ENCODE measurements around the gene TRAPPC6A. TPM values are rescaled to one million over a fixed set of nuclear protein-coding genes. Genes with fewer than 3 reads are reported as not detected.

The TRAPPC6A gene
- total and polyA plus RNA-seq, 4 donors = 14.0 to 38.4 (median 26.2) TPM

DNA sequence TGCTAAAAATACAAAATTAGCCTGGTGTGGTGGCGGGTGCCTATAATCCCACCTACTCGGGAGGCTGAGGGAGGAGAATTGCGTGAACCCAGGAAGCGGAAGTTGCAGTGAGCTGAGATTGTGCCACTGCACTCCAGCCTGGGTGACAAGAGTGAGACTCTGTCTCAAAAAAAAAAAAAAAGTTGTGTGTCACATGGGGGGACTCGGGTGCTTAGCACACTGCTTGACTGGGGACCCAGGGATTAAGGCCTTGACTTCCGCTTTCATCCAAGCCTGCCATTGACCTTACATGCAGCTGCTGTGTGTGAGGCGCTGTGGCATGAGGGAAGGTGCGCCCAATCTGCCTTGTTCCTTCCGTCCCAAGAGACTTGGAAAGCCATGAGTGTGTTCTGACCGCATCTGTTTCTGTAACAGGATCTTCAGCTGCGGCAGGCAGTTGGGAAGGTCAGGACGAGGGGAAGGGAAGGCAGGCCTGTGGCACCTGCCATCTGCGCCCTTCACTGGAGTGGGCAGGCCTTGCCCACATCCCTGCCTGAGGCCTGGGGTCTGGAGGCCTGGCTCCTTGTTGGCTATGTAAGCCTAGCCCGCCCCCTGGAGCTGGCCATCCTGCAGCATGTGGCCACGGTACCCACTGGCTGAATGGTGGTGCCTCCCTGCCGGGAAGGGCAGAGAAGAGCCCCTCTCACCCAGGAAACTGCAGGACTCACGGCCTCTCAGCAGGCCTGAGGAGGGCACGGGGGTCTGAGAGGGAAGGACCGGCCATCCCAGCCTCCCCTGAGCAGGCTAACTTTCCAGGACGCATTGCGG is 62.0 kb downstream of the TRAPPC6A start:
- H3K27me3 ChIP-seq (ENCODE audit: control insufficient read depth in 3 of 3, insufficient read depth in 3 of 3, low read length in 2 of 3) = no peaks in the 10 kb centered on the region
- no peak overlapping the region for H3K4me3 ChIP-seq
- H3K36me3 ChIP-seq (ENCODE audit: control insufficient read depth in 4 of 4, insufficient read depth in 4 of 4, low read length in 4 of 4) = peaks cover 0 to 2% (median 0%) of the 10 kb centered on the region in 4 donors
- H3K4me1 ChIP-seq (ENCODE audit: control insufficient read depth in 5 of 5, insufficient read depth in 5 of 5, low read length in 5 of 5) = peaks cover 0 to 33% (median 4%) of the 10 kb centered on the region in 5 donors
- H3K9ac ChIP-seq (ENCODE audit: insufficient read depth in 1 of 2, low read length in 2 of 2) = no peak overlapping the region
- TF ChIP-seq CTCF (IDR thresholded peaks at IDR 0.05; ENCODE audit: control extremely low read depth, extremely low read depth) = no peak
- no peak for ATAC-seq (ENCODE audit: insufficient read depth, low FRiP score)
- DNase-seq = no peak
- H3K9me3 ChIP-seq (ENCODE audit: control insufficient read depth in 4 of 4, insufficient read depth in 3 of 4, low read length in 3 of 4) = no peaks in the 10 kb centered on the region
- no peak overlapping the region for H3K27ac ChIP-seq (ENCODE audit: low read depth in 1 of 2, low read length in 1 of 2)
- 63 to 88% methylated on average over 21 of the region's 21 CpGs for WGBS, 2 donors

GRCh38 chr19:45114116-45114515 is 63.9 kb downstream of the TRAPPC6A start:
- TF ChIP-seq CTCF (IDR thresholded peaks at IDR 0.05; ENCODE audit: control extremely low read depth, extremely low read depth) = no peak
- Histone ChIP-seq H3K4me3 (no peak overlapping the region), H3K9me3 (ENCODE audit: control insufficient read depth in 4 of 4, insufficient read depth in 3 of 4, low read length in 3 of 4) (no peaks in the 10 kb centered on the region), H3K9ac (ENCODE audit: insufficient read depth in 1 of 2, low read length in 2 of 2) (no peak overlapping the region), H3K36me3 (ENCODE audit: control insufficient read depth in 4 of 4, insufficient read depth in 4 of 4, low read length in 4 of 4) (peaks cover 0 to 4% (median 2%) of the 10 kb centered on the region in 4 donors), H3K27me3 (ENCODE audit: control insufficient read depth in 3 of 3, insufficient read depth in 3 of 3, low read length in 2 of 3) (no peaks in the 10 kb centered on the region), H3K27ac (ENCODE audit: low read depth in 1 of 2, low read length in 1 of 2) (no peak overlapping the region), H3K4me1 (ENCODE audit: control insufficient read depth in 5 of 5, insufficient read depth in 5 of 5, low read length in 5 of 5) (peaks cover 0 to 31% (median 4%) of the 10 kb centered on the region in 5 donors)
- WGBS, 2 donors = 72% methylated on average over 4 of the region's 4 CpGs
- ATAC-seq (ENCODE audit: insufficient read depth, low FRiP score) (no peak), DNase-seq (no peak)

GRCh38 chr19:45113628-45114027 is 64.4 kb downstream of the TRAPPC6A start:
- Histone ChIP-seq H3K9me3 (ENCODE audit: control insufficient read depth in 4 of 4, insufficient read depth in 3 of 4, low read length in 3 of 4) (no peaks in the 10 kb centered on the region), H3K27me3 (ENCODE audit: control insufficient read depth in 3 of 3, insufficient read depth in 3 of 3, low read length in 2 of 3) (no peaks in the 10 kb centered on the region), H3K27ac (ENCODE audit: low read depth in 1 of 2, low read length in 1 of 2) (no peak overlapping the region), H3K4me3 (no peak overlapping the region), H3K4me1 (ENCODE audit: control insufficient read depth in 5 of 5, insufficient read depth in 5 of 5, low read length in 5 of 5) (peaks cover 0 to 31% (median 4%) of the 10 kb centered on the region in 5 donors), H3K9ac (ENCODE audit: insufficient read depth in 1 of 2, low read length in 2 of 2) (no peak overlapping the region), H3K36me3 (ENCODE audit: control insufficient read depth in 4 of 4, insufficient read depth in 4 of 4, low read length in 4 of 4) (peaks cover 0 to 4% (median 2%) of the 10 kb centered on the region in 4 donors)
- ATAC-seq (ENCODE audit: insufficient read depth, low FRiP score) (no peak), DNase-seq (peak in 2 of 3 donors; percentile 17 to 38)
- whole genome bisulfite sequencing, 2 donors = 63 to 76% methylated on average over 9 of the region's 9 CpGs
- TF ChIP-seq CTCF (IDR thresholded peaks at IDR 0.05; ENCODE audit: control extremely low read depth, extremely low read depth) = no peak

Other genes starting within 250 kb of the TRAPPC6A start
- not detected for gene APOC4, start 236.0 kb downstream of the TRAPPC6A start, total RNA-seq
- under 1 TPM in 1 of 2 donors, not detected in 1; 0.98 TPM for gene APOC4, start 236.0 kb downstream of the TRAPPC6A start, polyA plus RNA-seq
- 1 to 10 TPM; 1.8 to 8.0 TPM for gene APOC2, start 232.2 kb downstream of the TRAPPC6A start, total RNA-seq
- 10 to 100 TPM; 12.2 to 21.5 TPM for gene APOC2, start 232.2 kb downstream of the TRAPPC6A start, polyA plus RNA-seq
- 100 to 1,000 TPM in 1 of 2 donors, 10 to 100 TPM in 1; 35.9 to 130 TPM for gene CLPTM1, start 222.9 kb downstream of the TRAPPC6A start, total RNA-seq
- 10 to 100 TPM; 82.5 to 88.0 TPM for gene CLPTM1, start 222.9 kb downstream of the TRAPPC6A start, polyA plus RNA-seq
- 10 to 100 TPM; 15.8 to 23.8 TPM for gene RELB, start 176.8 kb downstream of the TRAPPC6A start, total RNA-seq
- gene RELB, start 176.8 kb downstream of the TRAPPC6A start, polyA plus RNA-seq = 10 to 100 TPM in 1 of 2 donors, 1 to 10 TPM in 1; 9.4 to 65.9 TPM
- 10 to 100 TPM; 23.9 to 73.9 TPM for gene CLASRP, start 139.2 kb downstream of the TRAPPC6A start, total RNA-seq
- gene CLASRP, start 139.2 kb downstream of the TRAPPC6A start, polyA plus RNA-seq = 100 to 1,000 TPM in 1 of 2 donors, 10 to 100 TPM in 1; 41.2 to 107 TPM
- gene ZNF296, start 101.8 kb downstream of the TRAPPC6A start, total RNA-seq = 1 to 10 TPM in 1 of 2 donors, under 1 TPM in 1; 0.43 to 3.8 TPM
- gene ZNF296, start 101.8 kb downstream of the TRAPPC6A start, polyA plus RNA-seq = 1 to 10 TPM; 1.9 to 3.9 TPM
- 10 to 100 TPM; 18.7 to 21.1 TPM for gene GEMIN7, start 99.0 kb downstream of the TRAPPC6A start, total RNA-seq
- 10 to 100 TPM; 24.3 to 29.0 TPM for gene GEMIN7, start 99.0 kb downstream of the TRAPPC6A start, polyA plus RNA-seq
- gene PPP1R37, start 85.1 kb downstream of the TRAPPC6A start, total RNA-seq = 10 to 100 TPM; 20.7 to 31.1 TPM
- gene PPP1R37, start 85.1 kb downstream of the TRAPPC6A start, polyA plus RNA-seq = 10 to 100 TPM; 19.2 to 39.7 TPM
- gene NKPD1, start 17.3 kb downstream of the TRAPPC6A start, total RNA-seq = under 1 TPM in 1 of 2 donors, not detected in 1; 0.06 TPM
- gene NKPD1, start 17.3 kb downstream of the TRAPPC6A start, polyA plus RNA-seq = under 1 TPM; 0.07 to 0.08 TPM
- gene BLOC1S3, start 547 bp upstream of the TRAPPC6A start, total RNA-seq = 10 to 100 TPM in 1 of 2 donors, 1 to 10 TPM in 1; 7.5 to 17.3 TPM
- 1 to 10 TPM; 4.2 to 8.7 TPM for gene BLOC1S3, start 547 bp upstream of the TRAPPC6A start, polyA plus RNA-seq
- gene EXOC3L2, start 67.2 kb upstream of the TRAPPC6A start, total RNA-seq = 1 to 10 TPM; 1.7 to 2.8 TPM
- gene EXOC3L2, start 67.2 kb upstream of the TRAPPC6A start, polyA plus RNA-seq = 1 to 10 TPM; 2.2 to 2.6 TPM
- gene MARK4, start 73.0 kb upstream of the TRAPPC6A start, total RNA-seq = 10 to 100 TPM; 25.3 to 47.0 TPM
- gene MARK4, start 73.0 kb upstream of the TRAPPC6A start, polyA plus RNA-seq = 10 to 100 TPM; 12.6 to 15.9 TPM
- 1 to 10 TPM in 1 of 2 donors, not detected in 1; 1.4 TPM for gene CKM, start 144.6 kb upstream of the TRAPPC6A start, total RNA-seq
- under 1 TPM; 0.06 to 0.97 TPM for gene CKM, start 144.6 kb upstream of the TRAPPC6A start, polyA plus RNA-seq
- 1 to 10 TPM; 1.1 to 1.6 TPM for gene KLC3, start 162.5 kb upstream of the TRAPPC6A start, total RNA-seq
- gene KLC3, start 162.5 kb upstream of the TRAPPC6A start, polyA plus RNA-seq = 1 to 10 TPM in 1 of 2 donors, under 1 TPM in 1; 0.80 to 2.2 TPM
- 10 to 100 TPM; 17.8 to 19.9 TPM for gene ERCC2, start 192.3 kb upstream of the TRAPPC6A start, total RNA-seq
- gene ERCC2, start 192.3 kb upstream of the TRAPPC6A start, polyA plus RNA-seq = 10 to 100 TPM; 11.9 to 14.9 TPM
- gene PPP1R13L, start 226.8 kb upstream of the TRAPPC6A start, total RNA-seq = 10 to 100 TPM; 14.0 to 37.3 TPM
- gene PPP1R13L, start 226.8 kb upstream of the TRAPPC6A start, polyA plus RNA-seq = 10 to 100 TPM; 32.0 to 34.0 TPM
- 1 to 10 TPM; 3.6 to 8.3 TPM for gene POLR1G, start 228.4 kb upstream of the TRAPPC6A start, total RNA-seq
- 1 to 10 TPM; 5.2 to 6.6 TPM for gene POLR1G, start 228.4 kb upstream of the TRAPPC6A start, polyA plus RNA-seq
- 10 to 100 TPM; 72.4 to 82.3 TPM for gene ERCC1, start 245.7 kb upstream of the TRAPPC6A start, total RNA-seq
- gene ERCC1, start 245.7 kb upstream of the TRAPPC6A start, polyA plus RNA-seq = 10 to 100 TPM; 53.2 to 54.0 TPM